Neuron (in vitro differentiated cells): ENCODE data around the gene CYTH3.
"Not testable (repeated sequence)": the region's sequence is repeated elsewhere in the genome, so short reads cannot be mapped to it uniquely, and the experiment has no call there.

Experiments
- H2AFZ ChIP-seq: one replicate; pipeline ENCODE4 v1.6.1; 2013; ENCODE audit warnings: low read depth, mild to moderate bottlenecking, inconsistent platforms, low read length, moderate library complexity
- H3K27me3 ChIP-seq: one replicate; pipeline ENCODE4 v1.6.1; 2013; ENCODE audit warnings: low read length; ENCODE audit not compliant: insufficient read depth
- H3K36me3 ChIP-seq: one replicate; pipeline ENCODE4 v1.6.1; 2013; ENCODE audit warnings: low read length; ENCODE audit not compliant: insufficient read depth
- H3K4me1 ChIP-seq: one replicate; pipeline ENCODE4 v1.6.1; 2013; ENCODE audit warnings: low read length; ENCODE audit not compliant: insufficient read depth
- H3K4me3 ChIP-seq: 2 replicates; pipeline ENCODE4 v1.5.1; 2013; ENCODE audit warnings: mild to moderate bottlenecking, low read length, moderate library complexity
- H3K9me3 ChIP-seq: one replicate; pipeline ENCODE4 v1.6.1; 2013; ENCODE audit warnings: low read length

Gene CYTH3

DNA sequence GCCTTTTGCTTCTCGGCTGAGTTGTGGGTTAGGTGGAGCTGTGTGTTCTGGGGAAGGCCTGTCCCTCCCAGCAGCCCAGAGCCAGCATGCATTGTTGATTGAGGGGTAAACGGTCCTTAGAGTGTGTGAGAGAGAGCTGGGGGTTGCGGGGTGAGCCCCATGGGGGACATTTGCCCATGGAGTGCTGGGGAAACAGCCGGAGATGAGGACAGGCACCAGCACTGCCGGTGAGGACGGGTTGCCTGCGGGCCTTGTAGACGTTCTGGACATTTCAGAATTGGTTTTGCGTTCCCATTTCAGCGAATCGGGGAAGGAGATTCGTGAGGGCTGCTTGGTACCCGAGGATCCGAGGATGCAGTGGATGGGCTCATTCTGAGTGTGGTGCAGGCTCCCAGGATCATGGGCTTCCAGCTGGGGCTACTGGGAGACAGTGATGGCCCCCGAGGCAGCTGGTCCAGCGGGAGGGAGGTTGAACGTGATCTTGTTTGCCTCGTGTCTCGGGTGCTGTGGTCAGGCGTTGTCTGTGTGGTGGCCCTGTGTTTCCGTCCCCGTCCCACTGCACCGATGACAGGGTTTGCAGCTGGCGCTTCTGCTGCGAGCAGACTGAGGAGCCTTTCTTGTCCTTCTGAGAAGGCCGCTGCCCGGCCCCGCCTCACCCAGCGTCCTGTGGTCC, 113.9 kb downstream of the CYTH3 start:
- no peak overlapping the region for H3K4me3 ChIP-seq
- H3K9me3 ChIP-seq: no peaks in the 10 kb centered on the region
- peaks cover 83% of the 10 kb centered on the region for H3K36me3 ChIP-seq
- no peaks in the 10 kb centered on the region for H3K4me1 ChIP-seq
- no peaks in the 10 kb centered on the region for H3K27me3 ChIP-seq
- H2AFZ ChIP-seq: no peak overlapping the region

DNA sequence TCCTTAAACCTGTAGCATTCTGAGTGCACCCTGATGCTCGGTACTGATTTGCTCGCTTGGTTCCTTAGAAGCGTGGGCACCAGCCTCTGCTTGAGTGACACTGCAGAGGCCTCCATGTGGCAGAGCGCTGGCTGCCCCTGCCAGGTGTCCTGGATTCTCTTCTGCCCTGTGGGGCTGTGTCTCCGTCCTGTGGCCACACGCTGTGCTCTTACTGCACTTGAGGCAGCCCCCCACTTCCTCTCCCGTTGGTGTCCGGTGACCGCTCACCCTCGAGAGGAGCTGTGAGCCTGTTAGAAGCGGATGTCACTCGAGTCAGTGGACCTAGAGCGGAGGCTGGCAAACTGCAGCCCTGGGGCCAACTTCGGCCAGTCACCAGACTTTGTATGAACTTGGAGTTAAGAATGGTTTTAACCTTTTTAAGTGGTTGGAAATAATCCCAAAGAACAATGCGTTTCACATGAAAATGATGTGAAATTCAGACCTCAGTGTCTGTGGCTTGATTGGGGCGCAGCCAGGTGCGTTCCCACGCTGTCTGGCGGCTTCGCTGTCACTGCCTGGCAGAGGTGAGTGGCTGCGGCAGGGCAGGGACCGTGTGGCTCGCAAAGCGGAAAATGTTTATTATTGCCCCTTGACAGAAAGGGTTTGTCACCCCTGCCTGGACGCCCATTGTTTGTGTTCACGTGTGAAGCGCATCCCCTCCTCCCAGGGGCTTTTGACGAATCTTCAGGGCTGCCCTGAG, 114.6 kb downstream of the CYTH3 start:
- H3K27me3 ChIP-seq: no peaks in the 10 kb centered on the region
- H2AFZ ChIP-seq: no peak overlapping the region
- H3K36me3 ChIP-seq: peaks cover 79% of the 10 kb centered on the region
- no peaks in the 10 kb centered on the region for H3K9me3 ChIP-seq
- no peaks in the 10 kb centered on the region for H3K4me1 ChIP-seq
- no peak overlapping the region for H3K4me3 ChIP-seq

DNA sequence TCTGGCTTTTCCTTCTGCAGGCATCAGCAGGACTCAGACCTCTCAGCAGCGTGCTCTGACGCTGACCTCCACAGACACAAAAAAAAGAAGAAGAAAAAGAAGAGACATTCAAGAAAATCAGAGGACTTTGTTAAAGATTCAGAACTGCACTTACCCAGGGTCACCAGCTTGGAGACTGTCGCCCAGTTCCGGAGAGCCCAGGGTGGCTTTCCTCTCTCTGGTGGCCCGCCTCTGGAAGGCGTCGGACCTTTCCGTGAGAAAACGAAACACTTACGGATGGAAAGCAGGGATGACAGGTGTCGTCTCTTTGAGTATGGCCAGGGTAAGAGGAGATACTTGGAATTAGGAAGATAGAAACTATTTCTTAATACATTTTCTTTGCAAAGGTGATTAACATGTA, 115.7 kb downstream of the CYTH3 start:
- no peaks in the 10 kb centered on the region for H3K4me1 ChIP-seq
- no peaks in the 10 kb centered on the region for H3K27me3 ChIP-seq
- H3K4me3 ChIP-seq: no peak overlapping the region
- H3K9me3 ChIP-seq: no peaks in the 10 kb centered on the region
- H2AFZ ChIP-seq: no peak overlapping the region
- peaks cover 81% of the 10 kb centered on the region for H3K36me3 ChIP-seq

DNA sequence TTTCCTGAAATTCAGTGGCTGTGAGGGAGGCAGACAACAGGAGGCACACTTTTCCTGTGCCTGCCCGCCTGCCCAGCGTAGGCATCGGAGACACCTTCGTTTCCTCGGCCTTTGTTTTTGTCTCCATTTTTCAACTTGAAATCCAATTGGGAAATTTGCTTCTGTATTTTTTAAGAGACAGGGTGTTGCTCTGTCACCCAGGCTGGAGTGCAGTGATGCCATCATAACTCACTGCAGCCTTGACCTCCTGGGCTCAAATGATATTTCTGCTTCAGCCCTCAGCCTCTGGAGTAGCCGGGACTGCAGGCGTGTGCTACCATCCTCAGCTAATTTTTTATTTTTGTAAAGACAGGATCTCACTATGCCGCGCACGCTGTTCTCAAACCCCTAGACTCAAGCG, 116.8 kb downstream of the CYTH3 start:
- Histone ChIP-seq H3K9me3 (no peaks in the 10 kb centered on the region), H3K4me3 (no peak overlapping the region), H2AFZ (no peak overlapping the region), H3K4me1 (no peaks in the 10 kb centered on the region), H3K27me3 (no peaks in the 10 kb centered on the region), H3K36me3 (peaks cover 88% of the 10 kb centered on the region)

DNA sequence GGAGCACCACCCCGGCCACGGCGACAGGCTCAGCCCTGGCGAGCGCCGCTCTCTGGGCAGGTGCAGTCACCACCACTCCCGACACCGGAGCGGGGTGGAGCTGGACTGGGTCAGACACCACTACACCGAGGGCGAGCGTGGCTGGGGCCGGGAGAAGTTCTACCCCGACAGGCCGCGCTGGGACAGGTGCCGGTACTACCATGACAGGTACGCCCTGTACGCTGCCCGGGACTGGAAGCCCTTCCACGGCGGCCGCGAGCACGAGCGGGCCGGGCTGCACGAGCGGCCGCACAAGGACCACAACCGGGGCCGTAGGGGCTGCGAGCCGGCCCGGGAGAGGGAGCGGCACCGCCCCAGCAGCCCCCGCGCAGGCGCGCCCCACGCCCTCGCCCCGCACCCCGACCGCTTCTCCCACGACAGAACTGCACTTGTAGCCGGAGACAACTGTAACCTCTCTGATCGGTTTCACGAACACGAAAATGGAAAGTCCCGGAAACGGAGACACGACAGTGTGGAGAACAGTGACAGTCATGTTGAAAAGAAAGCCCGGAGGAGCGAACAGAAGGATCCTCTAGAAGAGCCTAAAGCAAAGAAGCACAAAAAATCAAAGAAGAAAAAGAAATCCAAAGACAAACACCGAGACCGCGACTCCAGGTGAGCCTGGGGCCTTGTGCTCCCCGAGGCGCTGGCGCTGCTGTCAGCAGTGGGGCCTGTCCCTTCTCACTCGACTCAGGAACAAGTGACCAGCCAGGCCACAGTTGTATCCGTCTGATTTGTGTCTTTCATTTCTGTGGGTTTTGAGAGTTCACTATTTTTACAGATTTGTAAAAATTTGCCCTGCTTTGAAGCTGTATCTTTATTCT, 117.7 kb downstream of the CYTH3 start:
- H3K36me3 ChIP-seq: peaks cover 90% of the 10 kb centered on the region
- no peaks in the 10 kb centered on the region for H3K4me1 ChIP-seq
- H3K4me3 ChIP-seq: no peak overlapping the region

GRCh38 chr7:6153646-6154541, 118.5 kb downstream of the CYTH3 start:
- Histone ChIP-seq H3K4me3 (no peak overlapping the region), H3K27me3 (no peaks in the 10 kb centered on the region), H3K4me1 (no peaks in the 10 kb centered on the region), H2AFZ (no peak overlapping the region), H3K9me3 (no peaks in the 10 kb centered on the region), H3K36me3 (peaks cover 90% of the 10 kb centered on the region)

More for the DNA sequence above, 117.7 kb downstream of the CYTH3 start:
- Histone ChIP-seq H2AFZ (no peak overlapping the region), H3K27me3 (no peaks in the 10 kb centered on the region), H3K9me3 (no peaks in the 10 kb centered on the region)

DNA sequence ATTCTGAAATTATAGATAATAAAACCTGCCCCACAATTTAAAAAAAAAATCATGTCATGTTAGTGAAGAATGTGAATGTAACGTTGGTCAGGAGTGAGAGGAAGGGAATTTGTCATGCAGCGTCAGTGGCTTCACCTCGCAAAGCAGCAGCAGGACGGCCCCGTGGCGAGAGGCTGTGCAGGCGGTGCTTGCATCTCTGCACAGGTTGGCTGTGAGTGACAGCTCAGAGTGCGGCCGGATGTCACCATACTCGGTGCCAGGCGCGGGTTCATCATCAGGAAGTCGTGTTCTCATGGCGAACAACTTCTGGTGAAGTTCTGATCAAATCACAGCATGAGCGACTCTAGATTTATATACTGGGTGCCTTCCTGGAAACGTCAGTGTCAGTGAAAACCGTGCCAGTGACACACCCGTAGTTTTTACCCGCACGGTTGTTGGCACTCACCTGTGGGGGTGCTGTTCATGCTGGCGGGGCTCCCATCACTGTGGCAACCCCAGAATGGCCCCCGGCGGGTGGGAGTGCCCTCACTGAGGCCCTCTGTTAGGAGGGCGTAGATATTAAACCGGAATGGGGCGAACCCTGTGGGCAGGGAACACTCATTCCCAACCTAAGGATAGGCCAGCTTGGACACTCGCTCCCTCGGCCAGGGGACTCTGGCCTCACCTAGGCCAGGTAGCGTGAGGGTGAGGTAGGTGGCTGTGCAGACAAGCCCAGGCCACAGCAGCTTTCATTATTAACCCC, 120.3 kb downstream of the CYTH3 start:
- Histone ChIP-seq H3K4me1 (no peaks in the 10 kb centered on the region), H3K27me3 (no peaks in the 10 kb centered on the region), H3K4me3 (no peak overlapping the region), H3K9me3 (no peaks in the 10 kb centered on the region), H2AFZ (no peak overlapping the region), H3K36me3 (peaks cover 91% of the 10 kb centered on the region)

DNA sequence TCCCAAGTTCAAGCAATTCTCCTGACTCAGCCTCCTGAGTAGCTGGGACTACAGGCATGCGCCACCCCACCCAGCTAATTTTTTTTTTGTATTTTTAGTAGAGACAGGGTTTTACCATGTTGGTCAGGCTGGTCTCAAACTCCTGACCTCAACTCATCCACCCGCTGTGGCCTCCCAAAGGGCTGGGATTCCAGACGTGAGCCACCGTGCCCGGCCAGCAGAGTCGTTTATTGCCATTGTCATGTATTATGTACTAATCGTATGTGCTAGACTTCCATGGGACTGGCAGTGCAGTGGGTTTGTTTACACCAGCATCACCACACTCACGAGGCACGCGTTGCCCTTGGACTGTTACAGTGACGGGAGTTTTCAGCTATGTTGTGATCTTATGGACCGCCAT, 120.9 kb downstream of the CYTH3 start:
- not testable (repeated sequence) for H3K4me1 ChIP-seq, H3K4me3 ChIP-seq, H2AFZ ChIP-seq, H3K9me3 ChIP-seq, H3K27me3 ChIP-seq
- H3K36me3 ChIP-seq: peaks cover 91% of the 10 kb centered on the region

DNA sequence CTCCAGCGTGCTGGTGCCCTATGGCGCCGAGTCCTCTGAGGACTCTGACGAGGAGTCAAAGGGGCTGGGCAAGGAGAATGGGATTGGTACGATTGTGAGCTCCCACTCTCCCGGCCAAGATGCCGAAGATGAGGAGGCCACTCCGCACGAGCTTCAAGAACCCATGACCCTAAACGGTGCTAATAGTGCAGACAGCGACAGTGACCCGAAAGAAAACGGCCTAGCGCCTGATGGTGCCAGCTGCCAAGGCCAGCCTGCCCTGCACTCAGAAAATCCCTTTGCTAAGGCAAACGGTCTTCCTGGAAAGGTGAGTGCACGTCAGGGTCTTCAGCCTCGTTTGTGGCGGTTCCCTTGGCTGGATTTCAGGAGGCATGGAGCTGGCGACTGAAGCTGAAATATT, 122.4 kb downstream of the CYTH3 start:
- Histone ChIP-seq H3K4me3 (no peak overlapping the region), H3K9me3 (no peaks in the 10 kb centered on the region), H3K27me3 (no peaks in the 10 kb centered on the region), H3K4me1 (no peaks in the 10 kb centered on the region), H3K36me3 (peaks cover 91% of the 10 kb centered on the region), H2AFZ (no peak overlapping the region)

- H3K27me3 ChIP-seq: no peaks in the 10 kb centered on the region
- no peaks in the 10 kb centered on the region for H3K9me3 ChIP-seq
- peaks cover 89% of the 10 kb centered on the region for H3K36me3 ChIP-seq
- H3K4me1 ChIP-seq: no peaks in the 10 kb centered on the region
- H2AFZ ChIP-seq: no peak overlapping the region
- no peak overlapping the region for H3K4me3 ChIP-seq
Observed at GRCh38 chr7:6148724-6149360, 123.6 kb downstream of the CYTH3 start.

GRCh38 chr7:6147627-6148026, 124.8 kb downstream of the CYTH3 start:
- peaks cover 93% of the 10 kb centered on the region for H3K36me3 ChIP-seq
- H3K4me1 ChIP-seq: no peaks in the 10 kb centered on the region
- no peak overlapping the region for H2AFZ ChIP-seq
- H3K4me3 ChIP-seq: no peak overlapping the region
- no peaks in the 10 kb centered on the region for H3K27me3 ChIP-seq
- no peaks in the 10 kb centered on the region for H3K9me3 ChIP-seq

GRCh38 chr7:6146666-6147065, 125.8 kb downstream of the CYTH3 start:
- Histone ChIP-seq H3K27me3 (no peaks in the 10 kb centered on the region), H3K36me3 (peaks cover 88% of the 10 kb centered on the region), H3K4me1 (no peaks in the 10 kb centered on the region), H2AFZ (no peak overlapping the region), H3K4me3 (no peak overlapping the region), H3K9me3 (no peaks in the 10 kb centered on the region)
